CD4-positive, alpha-beta T cell treated with Interleukin-17A for 4 hours (primary cell): Measurements from ENCODE around the gene GASK1A.
"Not testable (repeated sequence)": the region's sequence is repeated elsewhere in the genome, so short reads cannot be mapped to it uniquely, and the experiment has no call there.

Source experiments
- DNase-seq: peaks from one replicate; pipeline ENCODE4 v3.0.0-alpha.2; 2020; ENCODE audit warnings: mixed read lengths

The GASK1A gene

GRCh38 chr3:43032646-43033628 is 53.8 kb downstream of the GASK1A start:
- DNase-seq, result no peak

- no peak for DNase-seq
Measured at GRCh38 chr3:43034200-43034599, 55.1 kb downstream of the GASK1A start.

- DNase-seq, result no peak
Measured at GRCh38 chr3:43034911-43035310, 55.8 kb downstream of the GASK1A start.

- DNase-seq, result no peak
Measured at GRCh38 chr3:43035801-43036365, 56.8 kb downstream of the GASK1A start.

GRCh38 chr3:43036621-43037423 is 57.7 kb downstream of the GASK1A start:
- DNase-seq, result no peak

- DNase-seq, result no peak
Measured at GRCh38 chr3:43038010-43038409, 58.9 kb downstream of the GASK1A start.

- DNase-seq, result no peak
Measured at GRCh38 chr3:43041517-43041916, 62.4 kb downstream of the GASK1A start.

GRCh38 chr3:43043071-43043766 is 64.1 kb downstream of the GASK1A start:
- no peak for DNase-seq

GRCh38 chr3:43043793-43044192 is 64.7 kb downstream of the GASK1A start:
- no peak for DNase-seq

GRCh38 chr3:43045079-43045478 is 66.0 kb downstream of the GASK1A start:
- not testable (repeated sequence) for DNase-seq

GRCh38 chr3:43046583-43046982 is 67.5 kb downstream of the GASK1A start:
- DNase-seq, result no peak

GRCh38 chr3:43048470-43048869 is 69.4 kb downstream of the GASK1A start:
- no peak for DNase-seq

- no peak for DNase-seq
Measured at GRCh38 chr3:43053291-43053690, 74.2 kb downstream of the GASK1A start.

- DNase-seq, result no peak
Measured at GRCh38 chr3:43054754-43055153, 75.6 kb downstream of the GASK1A start.

GRCh38 chr3:43055393-43055792 is 76.3 kb downstream of the GASK1A start:
- DNase-seq, result no peak

- DNase-seq, result no peak
Measured at GRCh38 chr3:43055806-43056770, 77.0 kb downstream of the GASK1A start.

GRCh38 chr3:43059456-43059855 is 80.3 kb downstream of the GASK1A start:
- no peak for DNase-seq

- DNase-seq, result no peak
Measured at GRCh38 chr3:43061101-43061895, 82.2 kb downstream of the GASK1A start.

GRCh38 chr3:43062040-43062563 is 83.0 kb downstream of the GASK1A start:
- DNase-seq, result no peak

- no peak for DNase-seq
Measured at GRCh38 chr3:43062564-43063040, 83.5 kb downstream of the GASK1A start.
